Neuronal stem cell (in vitro differentiated cells): ENCODE measurements around the gene MLST8.
"Not testable (repeated sequence)": the region's sequence is repeated elsewhere in the genome, so short reads cannot be mapped to it uniquely, and the experiment has no call there.

Experiments
- DNase-seq: peaks from one replicate; pipeline ENCODE4 v3.0.0-alpha.2; 2013; ENCODE audit warnings: low spot score
- H2AFZ ChIP-seq: one replicate; pipeline ENCODE4 v1.6.1; 2013; ENCODE audit warnings: mild to moderate bottlenecking, low read length, inconsistent platforms
- H2AK5ac ChIP-seq: 2 replicates; pipeline ENCODE4 v1.6.1; 2013; ENCODE audit warnings: low read depth, mild to moderate bottlenecking, inconsistent platforms, low read length, moderate library complexity, mixed read lengths
- H2BK120ac ChIP-seq: 2 replicates; pipeline ENCODE4 v1.6.1; 2013; ENCODE audit warnings: low read depth, mild to moderate bottlenecking, inconsistent platforms, low read length, moderate library complexity, mixed read lengths
- H2BK12ac ChIP-seq: one replicate; pipeline ENCODE4 v1.6.1; 2013; ENCODE audit warnings: low read length, inconsistent platforms
- H2BK15ac ChIP-seq: 2 replicates; pipeline ENCODE4 v1.6.1; 2013; ENCODE audit warnings: mild to moderate bottlenecking, low read length, inconsistent platforms, mixed read lengths
- H2BK5ac ChIP-seq: one replicate; pipeline ENCODE4 v1.6.1; 2013; ENCODE audit warnings: inconsistent platforms, mild to moderate bottlenecking, low read length, moderate library complexity
- H3K14ac ChIP-seq: one replicate; pipeline ENCODE4 v1.6.1; 2013; ENCODE audit warnings: low read length, inconsistent platforms
- H3K18ac ChIP-seq: 2 replicates; pipeline ENCODE4 v1.6.1; 2013; ENCODE audit warnings: low read length, inconsistent platforms
- H3K23ac ChIP-seq: 2 replicates; pipeline ENCODE4 v1.6.1; 2013; ENCODE audit warnings: low read depth, mild to moderate bottlenecking, mixed read lengths, low read length, inconsistent platforms; ENCODE audit not compliant: poor library complexity
- H3K27ac ChIP-seq: replicated peaks from 3 replicates; pipeline ENCODE4 v1.5.1; 2013; ENCODE audit warnings: low read length, inconsistent platforms
- H3K27me3 ChIP-seq, 3 experiments: 2 replicates each; pipeline ENCODE4 v1.6.1; 2013; ENCODE audit warnings: low read length in 3 of 3, mild to moderate bottlenecking in 2 of 3, inconsistent platforms in 1 of 3, low read depth in 1 of 3, mixed read lengths in 1 of 3, moderate library complexity in 1 of 3; ENCODE audit not compliant: control insufficient read depth in 3 of 3, insufficient read depth in 3 of 3
- H3K36me3 ChIP-seq, 2 donors: replicated peaks in 1 of 2; 2 replicates each; pipeline ENCODE4 v1.6.1; 2013; ENCODE audit warnings: low read length in 2 of 2; ENCODE audit not compliant: control insufficient read depth in 2 of 2, insufficient read depth in 2 of 2
- H3K4ac ChIP-seq: 2 replicates; pipeline ENCODE4 v1.6.1; 2013; ENCODE audit warnings: inconsistent platforms, mild to moderate bottlenecking, low read length, moderate library complexity
- H3K4me1 ChIP-seq, 2 donors: 1 replicate in 1 of 2; 2 replicates in 1 of 2; pipeline ENCODE4 v1.6.1; 2013; ENCODE audit warnings: low read length in 2 of 2, low read depth in 1 of 2; ENCODE audit not compliant: control insufficient read depth in 2 of 2, insufficient read depth in 1 of 2
- H3K4me2 ChIP-seq: one replicate; pipeline ENCODE4 v1.6.1; 2013; ENCODE audit warnings: mild to moderate bottlenecking, low read length, inconsistent platforms; ENCODE audit not compliant: insufficient read depth, poor library complexity, severe bottlenecking
- H3K4me3 ChIP-seq, 2 donors: 2 replicates each; pipeline ENCODE4 v1.5.1; 2013; ENCODE audit warnings: low read length in 2 of 2, mild to moderate bottlenecking in 2 of 2, inconsistent platforms in 1 of 2, moderate library complexity in 1 of 2
- H3K79me1 ChIP-seq: one replicate; pipeline ENCODE4 v1.6.1; 2013; ENCODE audit warnings: low read depth, mild to moderate bottlenecking, inconsistent platforms, low read length, moderate library complexity
- H3K9ac ChIP-seq: one replicate; pipeline ENCODE4 v1.6.1; 2013; ENCODE audit warnings: mild to moderate bottlenecking, low read depth, low read length, inconsistent platforms; ENCODE audit not compliant: poor library complexity
- H3K9me3 ChIP-seq, 2 donors: replicated peaks in 1 of 2; 2 replicates each; pipeline versions ENCODE3 to v1.6.1; 2013; ENCODE audit warnings: low read length in 2 of 2, mild to moderate bottlenecking in 2 of 2, inconsistent platforms in 1 of 2, low read depth in 1 of 2, mixed read lengths in 1 of 2, moderate library complexity in 1 of 2; ENCODE audit not compliant: control insufficient read depth in 2 of 2, insufficient read depth in 1 of 2
- H4K8ac ChIP-seq: one replicate; pipeline ENCODE4 v1.6.1; 2013; ENCODE audit warnings: low read depth, mild to moderate bottlenecking, inconsistent platforms, low read length, moderate library complexity
- H4K91ac ChIP-seq: one replicate; pipeline ENCODE4 v1.6.1; 2013; ENCODE audit warnings: low read length, low read depth, mild to moderate bottlenecking, inconsistent platforms; ENCODE audit not compliant: poor library complexity
- WGBS, 2 donors: extraction: QIAGEN DNeasy Blood & Tissue Kit; methylation state at CpG; one replicate each; pipeline ENCODE4 v1.1.7; 2013; ENCODE audit warnings: missing lambda C conversion rate in 2 of 2, mixed read lengths in 1 of 2; ENCODE audit not compliant: insufficient read length in 2 of 2, insufficient replicate concordance in 1 of 2; ENCODE audit errors: extremely low coverage in 2 of 2; 5-methylcytosine and 5-hydroxymethylcytosine counted together

MLST8 gene

GRCh38 chr16:2256531-2257140, 51.4 kb downstream of the MLST8 start:
- no CpG with 5 or more reads among the region's 12 CpGs for WGBS, 2 donors
- no peak overlapping the region for H3K27ac ChIP-seq
- H3K18ac ChIP-seq = no peak overlapping the region

GRCh38 chr16:2257726-2258125, 52.5 kb downstream of the MLST8 start:
- H3K27me3 ChIP-seq = no peaks in the 10 kb centered on the region

More at GRCh38 chr16:2256531-2257140, 51.4 kb downstream of the MLST8 start:
- DNase-seq = no peak
- H3K9me3 ChIP-seq = no peaks in the 10 kb centered on the region
- peaks cover 8% of the 10 kb centered on the region for H3K79me1 ChIP-seq
- no peak overlapping the region for H3K23ac ChIP-seq
- H4K8ac ChIP-seq = no peak overlapping the region
- no peak overlapping the region for H2AK5ac ChIP-seq
- no peak overlapping the region for H3K9ac ChIP-seq
- no peak overlapping the region for H3K4ac ChIP-seq
- peaks cover 55 to 96% of the 10 kb centered on the region in 2 donors for H3K36me3 ChIP-seq
- H2BK15ac ChIP-seq = no peak overlapping the region
- peaks cover 5 to 7% of the 10 kb centered on the region in 2 donors for H3K4me1 ChIP-seq
- no peak overlapping the region for H3K14ac ChIP-seq
- H2BK5ac ChIP-seq = no peak overlapping the region
- no peaks in the 10 kb centered on the region for H3K27me3 ChIP-seq
- no peak overlapping the region for H2BK12ac ChIP-seq
- H3K4me2 ChIP-seq = no peak overlapping the region
- no peak overlapping the region for H2AFZ ChIP-seq
- H3K4me3 ChIP-seq = peak overlapping the region in 1 of 2 donors; percentile 20
- no peak overlapping the region for H2BK120ac ChIP-seq
- no peak overlapping the region for H4K91ac ChIP-seq

GRCh38 chr16:2258530-2258929, 53.3 kb downstream of the MLST8 start:
- H3K27me3 ChIP-seq, DNase-seq, H2BK15ac ChIP-seq, H3K4me1 ChIP-seq, H3K18ac ChIP-seq, H3K9ac ChIP-seq, H2BK12ac ChIP-seq, H2AFZ ChIP-seq, H3K27ac ChIP-seq, H3K4ac ChIP-seq, H2AK5ac ChIP-seq, H3K23ac ChIP-seq, H2BK120ac ChIP-seq, H3K9me3 ChIP-seq, H3K14ac ChIP-seq, H3K4me2 ChIP-seq, H4K8ac ChIP-seq, H3K4me3 ChIP-seq, H4K91ac ChIP-seq, H2BK5ac ChIP-seq: not testable (repeated sequence)
- H3K36me3 ChIP-seq = peaks cover 61 to 98% of the 10 kb centered on the region in 2 donors
- H3K79me1 ChIP-seq = peaks cover 11% of the 10 kb centered on the region
- no CpG with 5 or more reads among the region's 7 CpGs for WGBS, 2 donors

More at GRCh38 chr16:2257726-2258125, 52.5 kb downstream of the MLST8 start:
- DNase-seq = no peak
- H3K23ac ChIP-seq = no peak overlapping the region
- no peak overlapping the region for H4K91ac ChIP-seq
- no peak overlapping the region for H3K4me3 ChIP-seq
- H3K9ac ChIP-seq = no peak overlapping the region
- no peak overlapping the region for H2BK5ac ChIP-seq
- H3K18ac ChIP-seq = no peak overlapping the region
- no peak overlapping the region for H2BK15ac ChIP-seq
- WGBS, 2 donors = no CpG with 5 or more reads among the region's 6 CpGs
- H3K27ac ChIP-seq = no peak overlapping the region
- H3K79me1 ChIP-seq = peaks cover 8% of the 10 kb centered on the region
- H3K36me3 ChIP-seq = peaks cover 60 to 98% of the 10 kb centered on the region in 2 donors
- H3K4me1 ChIP-seq = no peaks in the 10 kb centered on the region
- no peak overlapping the region for H2AK5ac ChIP-seq
- H2BK12ac ChIP-seq = no peak overlapping the region
- H3K4ac ChIP-seq = no peak overlapping the region
- H3K9me3 ChIP-seq = no peaks in the 10 kb centered on the region
- no peak overlapping the region for H4K8ac ChIP-seq
- H3K14ac ChIP-seq = no peak overlapping the region
- H2AFZ ChIP-seq = no peak overlapping the region
- H2BK120ac ChIP-seq = no peak overlapping the region
- H3K4me2 ChIP-seq = no peak overlapping the region
